GM23338 (cell line): ENCODE results near the gene ZNF394.

Experiments
- CREB1 ChIP-seq: fragments of 250-450 bp; sonication (Bioruptor Pico); IDR thresholded peaks from 2 replicates; pipeline ENCODE4 v1.5.0; 2020; ENCODE audit warnings: low read depth, mild to moderate bottlenecking, moderate library complexity
- EZH2 ChIP-seq: fragments of 200-600 bp; sonication (generic); IDR thresholded peaks from one replicate; pipeline ENCODE4 v1.8.0; 2017; ENCODE audit warnings: antibody characterized with exemption, mild to moderate bottlenecking, low read depth; ENCODE audit not compliant: unreplicated experiment
- EZH2phosphoT487 ChIP-seq: fragments of 200-600 bp; sonication (generic); IDR thresholded peaks from one replicate; pipeline ENCODE4 v1.8.1; 2018; ENCODE audit warnings: antibody characterized with exemption; ENCODE audit not compliant: unreplicated experiment
- JUNB ChIP-seq: IDR thresholded peaks from one replicate; pipeline ENCODE4 v1.6.1; 2016; ENCODE audit warnings: antibody characterized with exemption; ENCODE audit not compliant: unreplicated experiment

- TF ChIP-seq CREB1 (CRISPR knock-in tag), result no peak
- TF ChIP-seq EZH2phosphoT487, result no peak
- TF ChIP-seq JUNB, result no peak
- TF ChIP-seq EZH2, result no peak
Measured at GRCh38 chr7:99478464-99479440, 21.3 kb downstream of the ZNF394 start.
